ENCODE results near the gene ZFP62. TPM values are rescaled to one million over a fixed set of nuclear protein-coding genes. Genes with fewer than 3 reads are reported as not detected.
A peak's percentile ranks its signal among the peaks of the same experiment; 100 is the strongest.

Gene ZFP62
- total RNA-seq, 2 experiments from 2014 or later = 22.6 to 24.9 TPM

DNA sequence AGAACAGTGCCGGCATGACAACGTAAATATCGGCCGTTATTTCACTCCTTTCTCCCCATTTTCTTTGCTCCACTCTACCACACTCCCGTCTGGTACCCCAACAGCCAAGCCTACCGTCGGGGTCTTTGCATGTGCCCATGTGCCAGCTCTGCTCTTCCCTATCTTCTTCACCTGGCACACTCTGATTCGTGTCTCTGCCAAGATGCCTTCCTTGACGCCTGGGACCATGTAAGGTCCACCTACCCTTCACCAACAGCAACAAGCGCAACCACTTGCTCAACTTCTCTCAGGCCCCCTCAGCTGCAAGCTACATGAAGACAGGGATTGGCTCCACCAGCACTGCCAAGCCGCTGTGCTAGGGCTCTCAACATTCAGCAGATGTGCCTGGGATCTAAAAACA, 62.9 kb downstream of the ZFP62 start:
- ChIA-PET CTCF (interaction anchor here (1.0 kb wide), 1 partner anchor 62 kb away, joined by 4 read pairs; no protein-coding TSS in a partner anchor), POLR2A (interaction anchor here (1.9 kb wide), 1 partner anchor 12 kb away, joined by 5 read pairs; no protein-coding TSS in a partner anchor)
- peaks cover 79% of the 10 kb centered on the region for H3K36me3 Mint-ChIP-seq (ENCODE audit: low read depth)
- Histone ChIP-seq H3K27me3 (ENCODE audit: control insufficient read depth in 1 of 2, insufficient read depth in 2 of 2, low read length in 2 of 2) (no peaks in the 10 kb centered on the region), H3K4me3 (ENCODE audit: low read length) (no peak overlapping the region), H3K4me1 (ENCODE audit: insufficient read depth, low read length) (peaks cover 69% of the 10 kb centered on the region), H3K36me3 (ENCODE audit: insufficient read depth, low read length) (peaks cover 60% of the 10 kb centered on the region), H3K9me3 (ENCODE audit: control insufficient read depth in 1 of 2, insufficient read depth in 1 of 2, low read length in 2 of 2) (no peaks in the 10 kb centered on the region), H3K27ac (ENCODE audit: low read depth in 1 of 2, low read length in 2 of 2) (peak overlapping the region in 1 of 2 donors; percentile 52)
- H3K9me3 Mint-ChIP-seq = no peaks in the 10 kb centered on the region
- TF ChIP-seq CTCF (IDR thresholded peaks at IDR 0.05) = no peak
- intact Hi-C loops (cut with DNase I, micrococcal nuclease) = no loop called here
- ATAC-seq (ENCODE audit: poor library complexity) (no peak), DNase-seq (no peak)
- peak overlapping the region; percentile 75 for H3K27ac Mint-ChIP-seq
- no peaks in the 10 kb centered on the region for H3K27me3 Mint-ChIP-seq
- H3K4me1 Mint-ChIP-seq (ENCODE audit: low read depth) = peaks cover 86% of the 10 kb centered on the region
- peak overlapping the region; percentile 54 for H3K4me3 Mint-ChIP-seq

Other genes starting within 250 kb of the ZFP62 start
- gene FLT4, start 211.7 kb downstream of the ZFP62 start, total RNA-seq = 1 to 10 TPM; 2.3 to 2.5 TPM
- gene OR2Y1, start 121.2 kb downstream of the ZFP62 start, total RNA-seq = not detected
- 10 to 100 TPM; 49.0 to 60.2 TPM for gene MGAT1, start 58.5 kb downstream of the ZFP62 start, total RNA-seq
- not detected for gene BTNL8, start 37.9 kb upstream of the ZFP62 start, total RNA-seq
- gene BTNL3, start 127.6 kb upstream of the ZFP62 start, total RNA-seq = not detected
- not detected for gene BTNL9, start 179.0 kb upstream of the ZFP62 start, total RNA-seq

Data from CD4-positive, alpha-beta T cell (primary cell).